ENCODE results near the gene PACS2.
"Not testable (repeated sequence)": the region's sequence is repeated elsewhere in the genome, so short reads cannot be mapped to it uniquely, and the experiment has no call there.

The PACS2 gene

DNA sequence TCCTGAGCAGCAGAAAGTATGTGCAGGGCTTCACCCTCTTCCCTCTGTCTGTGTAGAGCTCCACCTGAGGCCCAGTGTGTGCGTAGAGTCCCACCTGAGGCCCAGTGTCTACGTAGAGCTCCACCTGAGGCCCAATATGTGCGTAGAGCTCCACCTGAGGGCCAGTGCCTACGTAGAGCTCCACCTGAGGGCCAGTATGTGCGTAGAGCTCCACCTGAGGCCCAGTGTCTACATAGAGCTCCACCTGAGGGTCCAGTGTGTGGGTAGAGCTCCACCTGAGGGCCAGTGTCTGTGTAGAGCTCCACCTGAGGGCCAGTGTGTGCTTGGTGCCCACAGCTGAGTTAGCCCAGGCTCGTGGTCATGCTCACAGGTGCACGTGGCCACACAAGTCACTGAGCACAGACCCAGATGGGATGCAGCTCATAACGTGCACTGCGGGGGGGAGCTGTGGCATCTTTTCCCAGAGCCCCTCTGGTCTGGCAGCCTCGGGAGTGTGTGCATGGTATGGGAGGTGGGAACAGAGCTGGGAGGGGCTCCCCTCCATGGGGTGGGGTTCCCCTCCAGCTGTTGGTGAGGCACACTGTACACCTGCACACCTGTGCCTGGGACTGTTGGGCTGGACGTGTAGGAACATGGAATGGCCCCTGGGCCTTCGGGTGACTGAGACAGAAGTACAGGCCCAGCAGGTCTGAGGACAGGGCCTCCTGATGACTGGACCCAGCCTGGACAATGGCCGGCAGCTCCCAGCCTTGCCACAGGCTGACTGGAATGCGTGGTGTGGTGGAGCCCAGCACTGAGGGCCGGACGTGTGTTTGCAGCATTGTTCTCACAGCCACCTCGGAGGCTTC, 20.1 kb downstream of the PACS2 start:
- DNase-seq = no peak

DNA sequence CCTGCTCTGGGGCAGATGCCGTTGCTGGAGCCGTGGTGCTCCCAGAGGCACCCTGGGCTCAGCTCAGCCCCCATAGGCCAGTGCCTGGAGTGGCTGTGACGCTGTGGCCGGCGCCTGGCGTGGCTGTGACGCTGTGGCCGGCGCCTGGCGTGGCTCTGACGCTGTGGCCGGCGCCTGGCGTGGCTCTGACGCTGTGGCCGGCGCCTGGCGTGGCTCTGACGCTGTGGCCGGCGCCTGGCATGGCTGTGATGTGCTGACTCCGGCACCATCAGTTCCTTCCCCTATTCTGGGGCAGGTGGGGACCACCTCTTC, 20.6 kb downstream of the PACS2 start:
- DNase-seq = not testable (repeated sequence)

DNA sequence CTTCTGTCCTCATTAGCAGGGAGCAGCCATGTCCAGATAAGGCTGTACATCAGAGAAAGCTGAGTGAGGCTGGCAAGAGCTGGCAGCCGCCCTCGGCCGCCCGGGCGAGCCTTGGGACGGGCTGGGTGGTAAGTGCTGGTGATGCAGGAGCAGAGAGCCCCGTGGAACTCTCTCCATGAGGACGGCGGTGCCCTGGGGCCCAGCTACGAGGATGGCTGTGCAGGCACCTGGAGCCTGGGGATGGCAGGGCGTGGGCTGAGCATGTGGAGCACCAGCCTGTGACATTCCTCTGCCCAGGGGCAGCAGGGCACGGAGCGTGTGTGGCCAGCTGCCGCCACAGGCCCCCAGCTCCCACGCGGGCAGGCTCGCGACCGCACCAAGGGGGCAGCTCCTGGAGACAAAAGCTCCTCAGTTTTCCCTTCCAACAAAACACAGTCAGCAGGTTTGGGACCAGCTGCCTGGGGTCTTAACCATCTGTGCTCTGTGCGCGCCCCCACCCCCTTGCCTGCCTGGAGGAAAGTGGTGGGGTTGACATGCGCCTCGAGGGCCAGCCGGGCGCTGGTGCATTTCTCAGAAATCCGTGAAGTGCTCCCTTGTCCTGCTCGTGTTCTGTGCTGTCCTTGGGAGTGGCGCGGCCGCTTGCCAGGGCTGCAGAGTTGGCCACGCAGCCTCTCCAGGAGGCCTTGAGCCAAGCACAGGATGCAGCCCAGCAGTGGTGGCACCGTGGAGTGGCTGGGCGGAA, 21.4 kb downstream of the PACS2 start:
- DNase-seq = no peak

DNA sequence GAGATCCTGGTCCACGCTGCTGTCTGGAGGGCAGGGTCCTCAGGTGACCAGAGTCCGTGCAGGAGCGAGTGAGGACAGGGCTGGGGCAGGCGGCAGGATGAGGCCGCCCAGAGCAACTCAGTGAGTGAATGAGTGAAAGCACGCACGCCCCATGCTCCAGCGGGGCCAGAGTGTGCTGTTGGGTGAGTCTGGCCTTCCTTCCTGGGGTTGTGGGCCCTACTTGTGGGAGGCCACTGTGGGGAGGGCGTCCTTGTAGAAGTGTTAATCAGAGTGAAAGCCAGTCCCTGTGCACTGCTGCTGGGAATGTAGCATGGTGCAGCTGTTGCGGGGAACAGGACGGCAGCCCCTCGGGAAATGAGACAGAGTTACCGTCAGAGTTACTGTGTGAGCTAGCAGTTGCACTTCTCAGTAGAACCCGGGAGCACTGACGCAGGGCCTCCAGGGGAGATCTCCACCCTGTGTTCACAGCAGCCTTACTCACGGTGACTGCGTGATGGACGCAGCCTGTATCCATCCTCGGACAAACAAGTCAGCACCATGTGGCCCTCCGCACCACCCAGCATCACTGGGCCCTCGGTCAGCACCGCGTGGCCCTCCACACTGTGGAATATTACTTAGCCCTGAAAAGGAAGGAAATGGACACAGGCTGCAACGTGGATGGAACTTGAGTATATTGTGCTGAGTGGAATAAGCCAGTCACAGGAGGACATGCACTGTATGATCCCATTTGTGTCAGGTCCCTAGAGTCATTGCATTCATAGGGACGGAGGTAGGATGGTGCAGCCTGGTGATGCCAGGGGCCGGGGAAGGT, 22.1 kb downstream of the PACS2 start:
- DNase-seq = no peak

DNA sequence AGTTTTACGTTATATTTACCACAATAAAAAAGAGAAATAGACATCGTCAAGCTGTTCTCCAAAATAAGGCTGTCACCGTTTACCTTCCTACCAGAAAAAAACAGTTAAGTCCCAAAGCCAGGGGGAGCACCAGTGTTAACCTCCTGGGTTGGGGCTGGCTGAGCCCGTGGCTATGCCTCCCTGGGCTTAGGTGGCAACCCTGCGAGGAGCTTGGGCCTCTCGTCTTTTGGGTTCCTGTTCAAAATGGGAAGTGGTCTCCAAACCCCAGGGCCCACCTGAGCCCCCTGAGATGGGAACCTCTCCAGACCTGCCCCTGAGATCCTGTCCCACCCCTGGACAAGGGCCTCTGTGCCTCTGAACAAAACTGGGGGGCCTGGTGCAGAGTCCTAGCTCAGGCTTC, 22.9 kb downstream of the PACS2 start:
- no peak for DNase-seq

DNA sequence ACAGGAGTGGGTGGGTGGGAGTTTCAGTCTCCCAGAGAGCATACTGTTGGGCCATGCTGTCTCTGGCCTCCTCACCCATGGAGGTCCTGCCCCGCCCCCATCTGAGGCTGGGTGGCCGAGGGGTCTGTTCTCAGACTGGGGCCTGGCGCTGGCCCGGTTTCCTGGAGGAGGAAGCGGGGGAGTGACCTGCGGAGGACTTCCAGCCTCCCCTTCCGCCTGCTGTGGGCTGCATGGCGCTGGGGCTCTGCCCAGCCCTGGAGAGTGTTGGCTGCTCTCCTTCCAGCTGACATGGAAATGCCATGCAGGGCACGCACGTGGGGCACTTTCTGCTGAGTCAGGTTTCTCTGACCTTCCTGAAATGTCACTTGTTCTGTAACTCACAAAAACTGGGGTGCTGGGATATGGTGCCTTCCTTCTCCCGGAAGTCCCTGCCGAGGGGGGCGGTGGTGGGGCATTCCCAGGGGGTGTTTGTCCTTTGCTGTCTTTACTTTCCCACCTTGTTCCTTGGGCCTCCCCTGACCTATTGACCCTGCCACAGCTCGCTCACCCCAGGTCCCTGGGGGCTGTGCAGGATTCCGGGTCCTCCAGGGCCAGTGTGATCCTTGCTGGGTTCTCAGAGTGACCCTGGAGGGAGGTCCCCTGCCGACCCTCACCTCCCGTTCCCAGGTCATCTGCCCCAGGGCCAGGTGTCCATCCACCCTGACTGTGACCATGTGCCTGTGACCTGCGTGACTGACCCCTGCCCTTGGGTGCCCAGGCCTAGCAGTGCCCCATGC, 23.6 kb downstream of the PACS2 start:
- DNase-seq = no peak

DNA sequence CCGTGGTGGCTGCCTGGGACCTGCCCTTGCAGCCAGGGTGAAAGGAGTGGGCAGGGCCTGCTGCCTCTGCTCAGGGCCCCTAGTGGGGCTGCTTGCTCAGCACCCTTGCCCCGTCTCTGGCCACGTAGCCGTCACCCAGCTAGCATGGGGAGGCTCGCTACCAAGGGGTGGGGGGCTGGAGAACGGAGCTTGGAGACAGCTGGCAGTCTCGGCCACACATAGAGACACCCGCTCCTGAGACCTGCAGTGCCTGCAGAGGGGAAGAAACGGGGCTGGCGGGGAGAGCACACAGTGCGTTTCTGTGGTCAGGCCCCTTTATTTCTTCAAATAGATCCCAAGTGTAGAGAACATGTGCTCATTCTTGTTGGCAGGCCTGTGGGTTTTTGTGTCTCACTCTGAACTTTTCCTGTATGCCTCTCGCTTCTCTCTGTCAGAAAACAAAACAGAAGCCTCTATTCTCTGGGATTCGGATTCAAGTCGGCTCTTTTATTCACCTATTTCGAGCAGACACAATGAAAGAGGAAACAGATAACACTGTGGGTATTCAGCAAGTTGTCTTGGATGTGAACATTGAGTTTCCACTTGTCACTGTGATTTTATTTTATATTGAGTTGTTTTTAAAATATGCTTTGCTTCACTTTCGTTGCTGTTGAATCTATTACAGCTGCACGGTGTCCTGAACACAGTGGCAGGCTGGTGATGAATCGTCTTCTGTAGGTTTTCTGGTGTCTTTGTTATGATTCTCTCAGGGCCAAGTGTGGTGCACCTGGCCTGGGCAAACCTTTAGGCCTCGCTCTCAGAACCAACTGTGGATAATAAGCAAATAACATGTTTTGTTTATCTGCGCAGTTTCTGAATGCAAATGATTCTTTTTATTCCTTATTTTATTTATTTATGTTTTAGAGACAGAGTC, 26.5 kb downstream of the PACS2 start:
- DNase-seq = no peak

DNA sequence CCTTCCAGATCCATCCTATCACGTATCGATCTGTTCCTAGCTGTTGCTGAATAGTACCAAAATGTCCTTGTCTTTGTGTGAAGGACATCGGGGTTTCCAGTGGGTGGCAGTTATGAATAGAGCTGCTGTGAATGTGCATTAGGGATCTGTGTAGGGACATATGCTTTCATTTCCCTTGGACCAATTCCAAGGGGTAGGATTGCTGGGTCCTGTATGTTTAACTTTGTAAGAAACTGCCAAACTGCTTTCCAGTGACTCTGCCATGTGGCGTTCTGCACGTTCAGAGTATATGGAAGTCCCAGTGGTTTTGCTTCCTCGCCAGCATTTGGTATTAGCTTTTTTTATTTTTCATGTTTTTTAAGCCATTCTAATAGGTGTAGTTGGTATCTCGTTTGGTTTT, 28.6 kb downstream of the PACS2 start:
- peak; percentile 26 for DNase-seq

DNA sequence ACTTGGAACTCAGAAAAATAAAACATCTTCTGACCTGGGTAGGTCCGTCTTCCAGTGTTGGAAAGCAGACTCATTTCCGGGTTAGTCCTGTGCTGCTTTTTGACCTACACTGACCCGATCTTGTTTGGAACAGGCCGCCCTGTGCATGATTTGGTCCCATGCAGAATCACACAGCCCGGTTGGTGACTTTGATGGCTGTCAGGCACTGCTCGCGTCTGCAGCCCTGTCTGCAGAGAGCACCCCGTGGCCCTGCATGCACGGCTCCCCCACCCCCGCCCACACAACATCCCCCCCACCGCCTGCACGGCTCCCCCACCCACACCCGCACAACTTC, 31.6 kb downstream of the PACS2 start:
- DNase-seq = no peak

DNA sequence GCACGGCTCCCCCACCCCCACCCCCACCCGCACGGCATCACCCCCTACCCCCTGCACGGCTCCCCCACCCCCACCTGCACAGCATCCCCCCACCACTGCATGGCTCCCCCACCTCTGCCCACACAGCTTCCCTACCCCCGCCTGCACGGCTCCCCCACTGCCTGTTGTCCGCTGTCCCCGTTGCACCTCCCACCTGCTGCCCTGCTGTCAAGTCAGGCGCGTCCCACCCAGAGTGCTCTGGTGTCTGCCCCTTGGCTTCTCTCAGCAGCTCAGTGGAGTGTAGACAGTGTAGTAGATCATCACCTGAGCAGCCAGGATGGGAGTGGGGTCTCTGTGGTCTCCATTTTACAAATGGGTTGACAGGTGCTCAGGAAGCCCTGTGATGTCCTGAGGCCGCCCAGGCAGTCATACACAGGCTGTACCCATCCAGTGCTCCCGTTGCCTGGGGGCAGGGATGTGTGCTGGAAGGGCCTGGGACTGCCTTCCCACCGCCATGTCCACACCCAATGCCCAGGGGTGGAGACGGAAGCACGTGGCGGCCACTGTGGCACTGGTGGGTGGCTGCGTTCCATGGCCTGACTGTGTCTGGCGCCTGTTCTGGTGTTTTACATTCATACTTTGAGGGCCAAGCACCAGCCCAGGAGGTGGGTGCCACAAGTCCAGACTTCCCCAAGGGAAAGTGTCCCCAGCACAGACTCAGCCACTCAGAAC, 32.5 kb downstream of the PACS2 start:
- DNase-seq = no peak

DNA sequence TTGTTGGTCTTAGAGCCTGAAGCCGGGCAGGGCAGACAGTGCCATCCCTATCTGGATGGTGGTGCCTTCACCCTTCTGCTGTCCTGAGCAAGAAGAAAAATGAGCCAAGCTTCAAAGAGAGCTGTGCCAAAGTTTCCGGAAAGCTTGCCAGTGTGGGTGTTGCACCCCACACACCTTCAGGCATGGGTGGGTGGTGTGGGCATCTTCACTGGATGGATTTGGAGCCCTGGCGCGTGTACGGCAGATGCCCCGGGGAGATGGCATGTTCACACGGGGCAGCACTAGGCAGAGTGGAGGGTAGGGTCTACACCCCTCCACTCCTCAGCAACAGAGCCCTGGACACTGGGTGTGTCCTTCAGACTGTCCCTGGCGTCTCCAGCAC, 33.0 kb downstream of the PACS2 start:
- DNase-seq = no peak

DNA sequence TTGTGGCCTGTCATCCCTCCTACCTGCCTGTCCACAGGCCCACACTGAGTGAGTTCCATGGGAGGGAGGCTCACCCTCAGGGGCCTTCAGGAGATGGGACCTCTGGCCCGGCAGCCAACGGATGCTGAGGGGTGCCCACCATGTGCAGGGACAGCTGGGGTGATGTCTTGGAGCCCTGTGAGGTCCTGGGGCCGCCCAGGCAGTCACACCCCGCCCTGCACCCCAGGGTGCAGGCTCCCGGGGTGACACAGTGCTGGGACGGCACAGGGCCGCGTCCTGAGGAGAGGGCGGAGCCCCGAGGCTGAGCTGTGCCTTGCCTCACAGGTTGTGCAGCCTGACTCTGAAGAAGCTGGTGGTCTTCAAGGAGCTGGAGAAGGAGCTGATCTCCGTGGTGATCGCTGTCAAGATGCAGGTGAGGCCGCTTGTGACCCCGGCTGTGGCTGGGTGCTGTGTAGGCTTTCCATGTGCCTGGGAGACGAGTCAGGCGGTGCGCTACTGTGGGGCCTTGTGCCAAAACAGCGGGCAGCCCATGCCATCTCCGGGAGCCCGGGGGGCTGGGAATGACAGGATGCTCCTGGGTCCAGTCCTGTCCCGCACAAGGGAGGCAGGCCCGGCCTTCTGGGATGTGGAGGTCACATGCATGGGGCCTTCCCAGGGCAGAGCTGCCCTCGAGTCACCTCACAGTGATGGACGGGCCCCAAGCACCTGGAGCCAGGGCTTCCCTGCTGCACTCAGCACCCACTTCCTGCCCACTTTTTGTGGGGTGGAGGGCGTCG, 33.8 kb downstream of the PACS2 start:
- DNase-seq = no peak

DNA sequence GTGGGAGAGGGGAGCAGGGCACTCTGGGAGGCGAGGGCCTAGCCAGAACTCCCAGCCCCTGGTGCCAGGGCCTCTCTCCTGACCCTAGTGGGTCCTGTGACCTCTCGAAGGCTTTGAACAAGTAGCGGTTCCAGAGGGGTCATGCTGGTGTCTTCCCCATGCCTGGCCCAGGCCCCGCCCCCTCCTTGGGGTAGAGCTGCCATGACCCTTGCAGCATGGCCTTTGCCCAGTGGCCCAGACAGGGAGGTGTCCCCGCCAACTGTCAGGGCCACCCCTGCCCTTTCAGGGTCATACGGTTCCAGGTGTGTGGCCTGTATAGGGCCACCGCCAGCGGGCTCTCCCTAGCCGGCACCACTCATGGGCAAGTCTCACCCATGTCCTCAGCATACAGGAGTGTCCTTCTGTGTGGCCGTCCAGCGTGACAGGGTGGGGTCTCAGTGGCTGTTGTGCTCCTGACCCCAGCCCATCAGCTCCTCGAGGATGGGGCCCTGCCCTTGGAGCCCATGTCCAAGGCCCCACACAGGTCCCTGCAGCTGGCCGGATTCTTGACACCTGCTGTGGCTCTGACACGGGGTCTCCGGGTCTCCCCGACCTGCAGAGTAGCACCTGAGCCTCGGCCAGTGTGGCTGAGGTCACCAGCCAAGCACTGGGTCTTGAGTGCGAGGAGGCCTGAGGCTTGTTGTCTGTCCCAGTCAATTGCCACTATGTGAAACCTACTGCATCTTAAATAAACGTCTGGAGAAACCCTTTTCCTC, 34.6 kb downstream of the PACS2 start:
- no peak for DNase-seq

DNA sequence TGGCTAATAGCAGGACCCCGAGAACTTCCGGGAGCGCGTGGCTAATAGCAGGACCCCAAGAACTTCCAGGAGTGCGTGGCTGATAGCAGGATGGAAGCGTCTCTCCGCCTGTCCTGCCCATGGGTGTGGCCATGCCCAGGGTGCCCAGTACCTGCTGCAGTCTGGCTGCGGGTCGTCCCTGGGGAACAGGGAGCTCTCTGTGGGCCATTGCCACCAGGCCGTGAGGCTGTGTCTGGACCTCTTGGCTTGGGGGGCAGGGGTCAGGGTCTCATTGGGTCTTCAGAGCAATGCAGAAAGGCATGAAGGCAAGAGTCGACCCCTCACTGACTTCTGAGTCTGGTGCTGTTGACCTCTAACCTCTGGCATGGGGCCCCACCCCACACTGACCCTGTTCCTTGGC, 35.4 kb downstream of the PACS2 start:
- no peak for DNase-seq

DNA sequence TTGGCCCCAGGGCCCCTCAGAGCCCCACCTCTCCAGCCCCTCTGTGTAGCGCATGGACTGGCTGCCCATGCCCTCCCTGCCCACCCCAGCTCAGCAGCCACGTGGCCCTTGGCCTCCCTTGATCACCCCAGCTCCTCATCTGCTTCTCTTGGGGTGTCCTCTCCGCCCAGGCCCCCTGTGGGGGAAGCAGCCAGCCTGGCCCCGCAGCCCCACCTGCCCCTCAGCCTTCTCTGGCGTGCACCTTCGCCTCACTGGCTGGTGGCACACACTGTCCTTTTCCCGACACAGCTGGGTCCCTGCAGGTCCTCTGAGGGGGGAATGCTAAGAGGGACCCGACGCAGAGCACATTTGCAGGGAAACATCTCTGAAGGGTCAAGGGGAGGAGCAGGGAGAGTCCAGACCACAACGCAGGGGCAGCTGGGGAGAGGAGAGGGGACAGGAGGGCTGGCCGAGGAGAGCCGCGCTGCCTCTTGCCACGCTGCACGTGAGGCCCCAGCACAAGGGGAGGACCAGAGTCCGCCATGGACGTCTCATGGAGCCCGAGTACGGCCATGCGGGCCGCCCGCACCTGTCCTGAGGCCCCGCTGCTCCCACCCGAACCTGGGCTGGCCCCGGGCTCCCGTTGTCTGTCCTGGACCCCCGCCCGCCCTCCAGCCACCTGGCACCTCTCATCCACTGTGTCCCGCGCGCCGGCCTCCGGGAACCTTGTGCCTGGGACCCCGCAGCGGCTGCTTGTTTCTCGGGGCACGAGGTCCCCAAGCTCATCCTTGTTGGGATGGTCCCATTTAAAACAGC, 36.1 kb downstream of the PACS2 start:
- no peak for DNase-seq

DNA sequence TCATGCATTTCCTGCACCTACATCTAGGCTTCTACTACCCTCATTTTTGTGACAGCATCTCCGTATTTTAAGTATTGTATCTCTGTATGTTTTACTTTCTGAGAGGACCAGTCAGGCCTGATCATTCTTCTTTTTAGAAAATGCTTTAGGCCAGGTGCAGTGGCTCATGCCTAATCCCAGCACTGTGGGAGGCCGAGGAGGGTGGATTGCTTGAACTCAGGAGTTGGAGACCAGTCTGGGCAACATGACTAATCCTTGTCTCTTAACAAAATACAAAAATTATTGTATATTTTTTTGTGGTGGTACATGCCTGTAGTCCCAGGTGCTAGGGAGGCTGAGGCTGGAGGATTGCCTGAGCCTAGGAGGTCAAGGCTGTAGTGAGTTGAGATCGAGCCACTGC, 36.9 kb downstream of the PACS2 start:
- DNase-seq = no peak

DNA sequence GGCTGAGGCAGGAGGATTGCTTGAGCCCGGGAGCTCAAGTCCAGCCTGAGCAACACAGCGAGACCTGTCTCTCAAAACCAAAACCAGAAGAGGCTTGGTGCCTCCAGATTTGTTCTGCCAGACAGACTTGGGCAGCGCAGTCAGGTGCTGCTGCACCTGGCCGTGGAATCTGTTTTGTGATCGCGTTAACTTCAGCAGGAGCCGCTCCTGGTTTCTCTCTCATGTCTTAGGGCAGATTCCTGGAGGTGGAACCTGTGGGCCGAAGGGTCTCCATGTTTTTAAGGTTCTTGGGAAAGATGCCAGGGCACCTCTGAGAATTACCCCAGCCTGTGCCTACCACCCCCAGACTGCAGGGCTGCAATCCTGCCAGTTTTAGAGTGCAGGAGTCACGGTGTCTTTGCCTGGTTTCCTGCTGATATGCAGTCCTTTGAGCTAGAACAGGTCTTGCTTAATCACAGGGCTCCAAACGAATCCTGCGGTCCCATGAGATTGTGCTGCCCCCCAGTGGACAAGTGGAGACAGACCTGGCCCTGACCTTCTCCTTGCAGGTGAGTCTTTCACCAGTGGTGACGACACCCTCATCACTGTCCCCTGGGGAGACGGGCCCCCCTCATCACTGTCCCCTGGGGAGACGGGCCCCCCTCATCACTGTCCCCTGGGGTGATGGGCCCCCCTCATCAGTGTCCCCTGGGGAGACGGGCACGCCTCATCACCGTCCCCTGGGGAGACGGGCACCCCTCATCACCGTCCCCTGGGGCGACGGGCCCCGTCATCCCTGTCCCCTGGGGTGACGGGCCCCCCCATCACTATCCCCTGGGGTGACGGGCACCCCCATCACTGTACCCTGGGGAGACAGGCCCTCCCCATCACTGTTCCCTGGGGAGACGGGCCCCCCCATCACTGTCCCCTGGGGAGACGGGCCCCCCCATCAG, 37.6 kb downstream of the PACS2 start:
- peak; percentile 79 for DNase-seq

DNA sequence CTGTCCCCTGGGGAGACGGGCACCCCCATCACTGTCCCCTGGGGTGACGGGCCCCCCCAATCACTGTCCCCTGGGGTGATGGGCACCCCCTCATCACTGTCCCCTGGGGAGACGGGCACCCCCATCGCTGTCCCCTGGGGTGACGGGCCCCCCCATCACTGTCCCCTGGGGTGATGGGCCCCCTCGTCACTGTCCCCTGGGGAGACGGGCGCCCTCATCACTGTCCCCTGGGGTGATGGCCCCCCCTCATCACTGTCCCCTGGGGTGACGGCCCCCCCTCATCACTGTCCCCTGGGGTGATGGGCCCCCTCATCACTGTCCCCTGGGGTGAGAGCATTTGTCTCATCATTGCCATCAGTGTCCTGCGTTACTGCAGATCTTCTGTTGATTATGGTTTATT, 38.6 kb downstream of the PACS2 start:
- DNase-seq = no peak
